NCI-H2196 (cell line): ENCODE results near the gene VDR.
"Not testable (repeated sequence)": the region's sequence is repeated elsewhere in the genome, so short reads cannot be mapped to it uniquely, and the experiment has no call there.

Experiments used
- DNase-seq: peaks from one replicate; lab custom pipeline; 2025; ENCODE audit not compliant: unreplicated experiment; lab: John Stamatoyannopoulos, UW

VDR gene

DNA sequence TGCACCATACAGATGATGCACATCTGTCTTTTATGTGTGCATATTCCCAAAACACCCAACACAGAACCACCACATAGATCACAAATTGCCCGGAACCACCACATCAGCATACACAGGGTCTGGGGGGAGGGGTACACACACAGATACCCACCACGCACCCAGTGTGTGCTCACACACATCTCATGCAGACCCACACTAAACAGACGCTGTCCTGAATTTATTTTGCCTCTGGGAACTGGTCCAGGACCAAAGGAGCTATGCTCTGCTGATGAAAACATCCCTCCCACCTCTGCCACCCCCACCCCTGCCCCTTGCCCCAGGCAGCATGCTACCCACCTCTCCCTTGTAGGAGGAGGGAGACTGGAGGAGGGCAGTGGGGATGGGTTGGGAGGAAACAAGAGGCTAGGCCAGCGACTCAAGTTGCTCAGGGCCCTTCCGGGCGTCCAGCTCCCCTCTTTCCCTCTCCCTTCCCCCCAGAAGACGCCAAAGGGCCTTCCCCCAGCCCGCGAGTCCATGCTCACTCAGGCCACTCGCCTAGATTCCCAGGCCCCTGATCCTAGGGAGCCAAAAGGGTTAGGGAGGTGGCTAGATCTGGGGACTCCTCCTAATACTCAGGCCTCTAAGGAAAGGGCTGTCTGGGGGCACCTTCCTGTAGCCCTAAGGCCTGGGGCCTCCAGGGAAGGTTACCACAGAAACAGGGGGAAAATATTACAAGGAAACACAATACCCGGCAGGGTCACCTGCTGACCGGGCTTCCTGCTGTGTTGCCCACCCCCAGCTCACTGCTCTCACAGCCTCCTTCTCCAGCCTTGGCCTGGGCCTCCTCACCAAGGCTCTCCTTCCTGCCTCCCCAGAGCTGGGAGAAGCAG lies 88.2 kb downstream of the VDR start:
- DNase-seq = no peak

GRCh38 chr12:47815447-47815846 lies 89.3 kb downstream of the VDR start:
- DNase-seq = not testable (repeated sequence)

GRCh38 chr12:47814539-47815170 lies 90.1 kb downstream of the VDR start:
- DNase-seq = no peak

GRCh38 chr12:47813511-47814196 lies 91.1 kb downstream of the VDR start:
- no peak for DNase-seq

GRCh38 chr12:47812797-47813510 lies 91.8 kb downstream of the VDR start:
- DNase-seq = no peak

- DNase-seq = no peak
These were observed 93.0 kb downstream of the VDR start for GRCh38 chr12:47811581-47812484.

- DNase-seq = no peak
These were observed 93.8 kb downstream of the VDR start for GRCh38 chr12:47811072-47811396.

DNA sequence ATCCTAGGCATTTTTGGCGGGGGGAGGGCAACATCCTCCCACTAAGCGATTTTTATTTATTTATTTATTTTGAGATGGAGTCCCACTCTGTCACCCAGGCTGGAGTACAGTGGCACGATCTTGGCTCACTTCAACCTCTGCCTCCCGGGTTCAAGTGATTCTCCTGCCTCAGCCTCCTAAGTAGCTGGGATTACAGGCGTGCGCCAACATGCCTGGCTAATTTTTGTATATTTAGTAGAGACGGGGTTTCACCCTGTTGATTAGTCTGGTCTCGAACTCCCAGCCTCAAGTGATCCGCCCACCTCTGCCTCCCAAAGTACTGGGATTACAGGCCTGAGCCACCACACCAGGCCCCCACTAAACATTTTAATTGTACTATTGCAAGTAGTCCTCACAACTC lies 95.3 kb downstream of the VDR start:
- not testable (repeated sequence) for DNase-seq

- no peak for DNase-seq
These were observed 96.0 kb downstream of the VDR start for GRCh38 chr12:47808574-47809365.

DNA sequence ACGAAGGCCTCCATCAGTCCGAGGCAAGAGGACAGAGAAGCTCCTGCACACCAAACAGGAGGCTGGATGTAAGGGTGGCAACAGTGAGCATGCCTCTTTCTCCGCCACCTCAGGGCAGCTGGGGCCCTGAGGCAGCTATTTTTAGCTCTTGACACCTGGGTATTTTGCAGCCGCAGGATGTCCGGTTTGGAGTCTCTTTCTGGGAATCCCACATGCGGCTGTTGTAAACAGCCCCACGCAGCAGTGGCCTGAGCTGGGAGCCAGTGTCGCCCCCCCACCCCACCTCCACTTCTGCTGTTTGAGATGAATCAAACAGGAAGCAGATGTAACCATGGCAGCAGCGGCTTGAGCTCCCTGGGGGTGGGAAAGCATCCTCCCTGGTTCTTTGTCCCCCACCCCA lies 96.7 kb downstream of the VDR start:
- DNase-seq = no peak

- DNase-seq = no peak
These were observed 97.5 kb downstream of the VDR start for GRCh38 chr12:47807338-47807737.

GRCh38 chr12:47805417-47805816 lies 99.4 kb downstream of the VDR start:
- DNase-seq = no peak

DNA sequence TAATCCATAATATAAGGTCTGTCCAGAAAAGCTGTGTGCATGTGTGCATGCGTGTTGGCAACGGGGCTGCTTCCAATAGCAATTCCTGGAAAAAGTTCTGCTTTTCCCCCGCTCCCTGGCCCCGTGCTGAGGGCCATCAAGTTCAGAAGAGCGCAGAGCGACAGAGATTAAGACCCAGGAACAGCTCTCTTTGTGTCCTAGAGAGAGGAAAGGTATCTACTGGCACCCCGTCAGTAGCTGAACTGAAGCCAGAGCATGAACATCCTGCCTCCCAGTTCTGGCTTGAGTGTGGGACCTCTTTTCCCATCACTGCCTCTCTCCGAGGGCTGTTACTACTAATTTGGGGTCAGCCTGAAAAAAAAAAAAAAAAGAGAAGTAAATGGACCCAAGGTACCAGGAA lies 100.6 kb downstream of the VDR start:
- DNase-seq = no peak

GRCh38 chr12:47803191-47803875 lies 101.5 kb downstream of the VDR start:
- DNase-seq = no peak

DNA sequence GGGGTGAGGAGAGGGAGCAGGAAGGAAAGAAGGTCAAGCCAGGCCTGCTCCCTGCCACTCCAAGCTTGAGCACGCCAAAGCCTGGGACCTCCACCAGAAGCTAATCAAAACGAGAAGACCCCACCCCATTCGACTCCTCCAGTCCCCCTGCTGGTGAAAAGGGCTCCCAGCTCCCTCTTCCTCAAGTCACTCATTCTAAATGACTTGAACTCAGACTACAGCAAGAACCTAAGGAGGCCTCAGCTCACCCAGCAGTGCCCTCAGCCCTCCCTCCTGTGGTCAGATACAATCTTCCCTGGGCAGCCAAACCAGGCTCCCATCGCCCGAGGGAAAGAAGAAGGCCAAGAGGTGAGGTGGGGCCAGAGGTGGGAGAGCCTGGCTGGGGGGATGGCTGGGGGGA lies 102.5 kb downstream of the VDR start:
- DNase-seq = no peak

- no peak for DNase-seq
These were observed 102.9 kb downstream of the VDR start for GRCh38 chr12:47801904-47802246.

- DNase-seq = no peak
These were observed 103.5 kb downstream of the VDR start for GRCh38 chr12:47801170-47801903.

GRCh38 chr12:47800582-47800981 lies 104.2 kb downstream of the VDR start:
- no peak for DNase-seq
